ENCODE data around the gene WASL.
"Not testable (repeated sequence)": the region's sequence is repeated elsewhere in the genome, so short reads cannot be mapped to it uniquely, and the experiment has no call there.

WASL gene

DNA sequence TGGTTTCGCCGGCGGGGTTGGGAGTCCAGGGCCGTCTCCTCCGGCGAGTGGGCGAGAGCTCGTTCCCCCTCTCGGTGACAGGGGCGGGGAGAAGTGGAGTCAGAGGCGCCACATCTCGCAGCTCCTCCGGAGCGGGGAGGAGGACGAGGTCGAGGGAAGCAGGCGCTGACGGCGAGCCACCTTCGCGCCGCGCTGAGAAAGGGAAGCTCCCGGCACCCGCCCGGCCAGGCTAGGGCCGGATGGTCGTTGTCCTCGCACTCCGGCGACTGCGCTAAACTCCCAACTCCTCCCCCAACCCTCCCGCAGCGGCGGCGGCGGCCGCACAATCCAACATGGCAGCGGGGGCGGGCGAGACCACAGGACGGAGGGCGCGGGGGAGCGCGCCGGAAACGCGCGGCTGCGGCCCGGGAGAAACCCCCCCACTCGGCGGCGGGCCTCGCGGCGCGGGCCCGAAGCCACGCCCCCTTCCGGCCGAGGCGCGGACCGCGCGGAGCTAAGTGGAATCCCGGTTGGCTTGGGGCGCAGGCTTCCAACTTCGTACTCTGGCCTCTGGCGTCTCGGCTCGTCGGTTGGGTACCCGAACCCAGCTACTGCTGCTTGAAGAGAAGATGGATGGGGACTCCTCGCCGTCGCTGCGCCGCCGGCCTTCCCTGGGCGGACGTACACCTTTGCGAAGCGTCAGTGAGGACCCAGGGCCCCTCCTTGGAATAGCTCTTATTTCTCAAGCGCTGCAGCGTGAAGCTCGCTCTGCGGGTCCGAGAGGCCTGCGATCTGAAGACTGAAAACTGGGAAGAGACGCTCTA, at the start of gene WASL:
Gene WASL, minus strand, starts transcription at position 270 of the 803 bp plus-strand sequence. Its CDS starts 269 bp downstream, at position 1.
- peak; percentile 60 to 73 for DNase-seq (ENCODE audit: low read depth in 2 of 2, low spot score in 1 of 2)

- no peak for DNase-seq (ENCODE audit: low read depth in 2 of 2, low spot score in 1 of 2)
Observed at GRCh38 chr7:123797673-123798531, 49.1 kb upstream of the WASL start.

- no peak for DNase-seq (ENCODE audit: low read depth in 2 of 2, low spot score in 1 of 2)
Observed at GRCh38 chr7:123796568-123796967, 47.8 kb upstream of the WASL start.

DNA sequence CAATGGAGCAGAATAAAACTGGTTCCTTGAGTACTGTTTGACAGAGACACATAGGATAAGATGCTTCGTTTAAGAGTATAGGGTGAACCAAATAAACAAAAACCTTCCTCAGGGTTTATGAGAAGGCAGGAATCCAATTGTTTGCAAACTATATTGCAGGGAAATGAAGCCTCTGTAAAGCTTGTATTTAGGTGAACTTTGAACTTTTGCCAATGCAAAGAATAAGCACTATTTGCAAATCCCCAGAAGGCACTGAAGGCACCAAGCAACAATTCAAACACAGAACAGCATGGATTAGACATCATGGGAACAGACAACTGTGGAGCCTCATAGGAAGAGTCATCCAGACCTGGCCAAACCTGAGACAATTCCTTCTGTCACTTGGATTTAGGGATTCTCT, 47.1 kb upstream of the WASL start:
- DNase-seq (ENCODE audit: low read depth in 2 of 2, low spot score in 1 of 2) = no peak

DNA sequence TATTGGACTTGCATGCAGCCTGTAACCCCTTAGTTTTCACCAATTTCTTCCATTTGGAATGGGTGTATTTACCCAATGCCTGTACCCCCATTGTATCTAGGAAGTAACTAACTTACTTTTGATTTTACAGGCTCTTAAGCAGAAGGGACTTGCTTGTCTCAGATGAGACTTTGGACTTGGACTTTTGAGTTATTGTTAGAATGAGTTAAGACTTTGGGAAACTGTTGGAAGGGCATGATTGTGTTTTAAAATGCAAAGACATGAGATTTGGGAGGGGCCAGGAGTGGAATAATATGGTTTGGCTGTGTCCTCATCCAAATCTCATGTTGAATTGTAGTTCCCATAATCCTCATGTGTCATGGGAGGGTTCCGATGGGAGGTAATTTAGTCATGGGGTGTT, 46.3 kb upstream of the WASL start:
- not testable (repeated sequence) for DNase-seq (ENCODE audit: low read depth in 2 of 2, low spot score in 1 of 2)

DNA sequence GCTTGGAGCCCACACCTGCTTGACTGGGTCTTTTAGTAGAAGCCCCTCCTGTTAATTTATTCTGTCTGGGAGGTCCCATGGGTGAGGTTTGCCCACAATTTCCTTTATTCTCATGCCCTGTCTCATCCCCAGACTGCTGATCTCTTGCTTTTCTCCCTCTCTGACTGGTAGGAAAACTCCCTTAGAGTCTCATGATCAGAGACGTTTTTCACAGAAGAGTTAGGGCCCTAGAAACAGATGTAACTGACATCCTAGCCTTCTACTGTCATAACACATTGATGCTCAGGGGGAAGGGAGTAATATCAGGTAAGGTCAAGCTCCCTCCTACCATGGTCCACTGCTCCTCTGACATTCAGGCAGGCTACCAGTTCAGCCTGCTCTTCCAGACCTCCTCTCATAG, 43.7 kb upstream of the WASL start:
- DNase-seq (ENCODE audit: low read depth in 2 of 2, low spot score in 1 of 2) = no peak

DNA sequence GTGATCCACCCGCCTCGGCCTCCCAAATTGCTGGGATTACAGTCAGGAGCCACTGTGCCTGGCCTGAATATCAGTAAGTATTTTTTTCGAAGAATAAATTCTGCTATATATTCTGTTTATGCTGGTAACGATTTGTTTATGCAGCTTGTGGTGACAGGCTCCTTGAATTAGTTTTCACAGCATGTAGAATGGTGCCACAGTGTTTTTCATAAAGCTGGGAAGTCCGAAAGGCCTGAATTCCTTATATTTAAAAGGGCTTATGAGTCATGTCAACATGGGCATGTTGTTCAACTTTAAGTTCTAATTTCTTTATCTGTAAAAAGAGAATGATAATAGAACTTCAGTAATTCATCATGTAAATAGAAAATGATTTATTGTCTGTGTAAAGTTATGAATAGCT, 42.2 kb upstream of the WASL start:
- DNase-seq (ENCODE audit: low read depth in 2 of 2, low spot score in 1 of 2) = no peak

DNA sequence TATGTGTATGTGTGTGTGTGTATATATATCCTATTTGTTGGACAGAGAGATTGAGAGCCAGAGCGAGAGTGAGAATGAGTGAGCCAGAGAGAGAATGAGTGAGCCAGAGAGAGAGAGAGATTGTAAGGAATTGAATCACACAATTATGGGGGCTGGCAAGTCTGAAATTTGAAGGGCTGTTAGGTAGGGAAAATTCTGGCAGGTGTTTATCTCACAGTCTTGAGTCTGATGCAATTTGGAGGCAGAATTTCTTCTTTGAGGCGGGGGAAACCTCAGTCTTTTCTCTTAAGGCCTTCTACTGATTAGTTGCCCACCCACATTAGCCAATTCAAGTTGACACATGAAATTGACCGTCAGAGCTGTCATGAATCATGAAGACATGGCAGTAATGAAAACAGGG, 41.0 kb upstream of the WASL start:
- no peak for DNase-seq (ENCODE audit: low read depth in 2 of 2, low spot score in 1 of 2)

DNA sequence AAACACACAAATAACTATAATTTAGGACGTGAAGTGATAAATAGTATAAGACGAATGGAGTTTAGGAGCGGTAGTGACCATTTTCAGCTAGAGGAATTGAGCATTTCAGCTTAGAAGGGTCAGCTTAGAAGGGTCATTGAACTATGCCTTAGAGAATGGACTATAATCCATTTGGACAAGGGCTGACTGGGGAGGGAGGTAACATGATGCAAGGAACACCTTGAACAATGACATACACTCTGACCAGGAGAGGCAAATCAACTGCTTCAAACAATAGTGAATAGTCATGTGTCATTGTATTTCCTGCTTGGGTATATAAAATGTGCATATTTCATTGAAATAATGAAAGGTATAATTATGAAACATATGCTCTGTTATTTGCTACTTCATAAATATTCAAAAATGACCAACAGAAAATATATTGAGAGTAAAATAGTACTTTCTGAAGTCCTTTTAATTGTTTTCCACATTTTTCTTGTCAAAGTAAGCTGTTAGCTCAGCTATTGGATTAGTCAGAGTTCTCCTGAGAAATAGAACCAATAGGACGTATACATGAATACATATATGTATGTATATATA, 40.5 kb upstream of the WASL start:
- no peak for DNase-seq (ENCODE audit: low read depth in 2 of 2, low spot score in 1 of 2)

DNA sequence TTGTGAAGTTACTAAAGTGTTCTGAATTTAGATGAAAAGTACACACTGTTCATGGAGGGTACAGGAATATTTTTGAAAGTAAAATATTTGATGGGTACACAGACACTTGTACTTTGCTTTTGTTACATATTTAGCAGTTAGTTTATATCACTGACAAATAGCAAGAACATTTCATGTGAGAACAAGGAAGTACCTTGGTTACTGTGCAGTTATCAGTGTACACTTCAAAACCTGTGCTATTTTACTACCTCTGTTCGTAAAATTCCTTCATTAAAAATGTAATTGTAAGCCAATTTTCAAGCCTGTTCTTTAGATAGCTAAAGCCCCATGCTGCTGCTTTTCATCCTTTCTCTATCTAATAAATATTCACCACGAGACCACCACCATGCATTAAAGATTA, 39.8 kb upstream of the WASL start:
- no peak for DNase-seq (ENCODE audit: low read depth in 2 of 2, low spot score in 1 of 2)

GRCh38 chr7:123787220-123788007, 38.6 kb upstream of the WASL start:
- no peak for DNase-seq (ENCODE audit: low read depth in 2 of 2, low spot score in 1 of 2)

GRCh38 chr7:123784263-123784662, 35.5 kb upstream of the WASL start:
- no peak for DNase-seq (ENCODE audit: low read depth in 2 of 2, low spot score in 1 of 2)

- DNase-seq (ENCODE audit: low read depth in 2 of 2, low spot score in 1 of 2) = no peak
Observed at GRCh38 chr7:123783820-123784219, 35.0 kb upstream of the WASL start.

GRCh38 chr7:123782071-123782798, 33.4 kb upstream of the WASL start:
- no peak for DNase-seq (ENCODE audit: low read depth in 2 of 2, low spot score in 1 of 2)

DNA sequence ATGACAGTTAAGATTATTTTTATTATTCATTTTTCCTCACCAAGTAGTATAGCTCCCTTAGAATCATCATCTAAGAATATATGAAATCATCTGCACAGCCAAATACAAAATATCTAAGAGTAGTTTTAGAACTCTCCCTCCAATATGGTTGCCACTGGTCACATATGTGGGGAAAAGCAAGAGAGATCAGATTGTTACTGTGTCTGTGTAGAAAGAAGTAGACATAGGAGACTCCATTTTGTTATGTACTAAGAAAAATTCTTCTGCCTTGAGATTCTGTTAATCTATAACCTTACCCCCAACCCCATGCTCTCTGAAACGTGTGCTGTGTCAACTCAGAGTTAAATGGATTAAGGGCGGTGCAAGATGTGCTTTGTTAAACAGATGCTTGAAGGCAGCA, 31.7 kb upstream of the WASL start:
- DNase-seq (ENCODE audit: low read depth in 2 of 2, low spot score in 1 of 2) = not testable (repeated sequence)

GRCh38 chr7:123774496-123774895, 25.7 kb upstream of the WASL start:
- no peak for DNase-seq (ENCODE audit: low read depth in 2 of 2, low spot score in 1 of 2)

DNA sequence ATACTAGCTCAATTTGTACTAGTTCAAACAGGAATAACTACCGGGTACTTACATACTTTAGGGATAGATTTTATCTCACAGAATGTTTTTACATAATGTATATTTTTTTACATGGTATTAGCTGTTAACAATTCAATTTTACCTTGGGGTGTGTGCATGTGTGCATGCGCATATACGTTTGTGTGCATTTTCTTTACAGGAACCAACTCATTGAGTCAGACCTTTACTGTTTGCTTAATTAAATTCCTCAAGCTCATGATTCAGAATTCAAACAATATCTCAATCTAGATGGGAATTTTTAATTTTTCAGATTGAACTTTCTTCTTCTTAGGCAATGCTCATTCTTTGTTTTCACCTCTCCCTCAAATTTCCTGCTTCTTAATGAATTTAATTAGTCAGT, 24.7 kb upstream of the WASL start:
- no peak for DNase-seq (ENCODE audit: low read depth in 2 of 2, low spot score in 1 of 2)

DNA sequence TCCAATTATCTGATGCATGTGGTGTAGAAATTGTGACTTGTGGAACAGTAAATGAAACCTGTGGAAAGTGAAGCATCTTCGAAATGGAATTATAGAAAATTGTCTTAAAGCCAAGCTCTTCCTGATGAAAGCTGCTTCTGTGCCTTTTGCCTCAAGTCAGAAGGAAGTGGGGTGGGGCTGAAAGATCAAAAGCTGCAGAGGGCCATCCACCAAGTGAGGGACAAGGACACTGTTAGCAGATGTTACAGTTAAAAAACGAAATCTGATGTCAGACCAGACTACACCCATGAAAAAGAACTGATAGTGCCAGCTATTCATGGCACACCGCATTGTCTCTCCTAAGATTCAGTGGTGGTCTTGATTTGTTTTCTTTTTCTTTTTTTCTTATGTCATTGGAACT, 23.8 kb upstream of the WASL start:
- no peak for DNase-seq (ENCODE audit: low read depth in 2 of 2, low spot score in 1 of 2)

DNA sequence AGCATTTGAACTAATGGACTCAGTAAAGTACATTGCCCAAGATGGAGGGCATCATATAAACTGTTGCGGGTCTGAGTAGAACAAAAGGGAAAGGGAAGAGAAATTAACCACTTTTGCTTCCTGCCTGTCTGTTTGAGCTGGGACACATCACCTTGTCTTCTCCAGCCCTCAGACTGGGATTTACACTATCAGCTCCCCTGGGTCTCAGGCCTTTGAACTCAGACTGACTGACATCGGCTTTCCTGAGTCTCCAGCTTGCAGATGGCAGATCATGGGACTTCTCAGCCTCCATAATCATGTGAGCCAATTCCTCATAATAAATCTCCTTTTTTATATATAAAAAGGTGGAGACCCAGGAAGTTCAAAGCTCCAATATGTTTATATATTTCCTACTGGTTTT, 23.0 kb upstream of the WASL start:
- no peak for DNase-seq (ENCODE audit: low read depth in 2 of 2, low spot score in 1 of 2)

DNA sequence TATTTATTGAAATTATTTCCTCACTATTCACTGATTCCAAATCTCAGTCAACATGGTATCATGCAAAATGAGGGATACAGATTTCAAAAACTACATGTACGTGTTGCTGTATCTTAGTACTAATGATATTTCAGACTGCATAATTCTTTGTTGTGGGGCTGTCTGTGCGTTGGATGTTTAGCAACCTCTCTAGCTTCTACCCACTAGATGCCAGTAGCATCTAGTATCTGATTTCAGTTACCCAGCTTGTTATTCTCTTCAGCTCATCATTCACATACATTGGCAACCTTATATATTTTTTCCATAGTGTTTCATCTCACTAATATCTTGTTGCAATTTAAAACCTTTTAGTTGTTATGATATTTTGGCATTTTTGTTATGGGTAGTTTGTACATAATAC, 22.5 kb upstream of the WASL start:
- DNase-seq (ENCODE audit: low read depth in 2 of 2, low spot score in 1 of 2) = no peak

DNA sequence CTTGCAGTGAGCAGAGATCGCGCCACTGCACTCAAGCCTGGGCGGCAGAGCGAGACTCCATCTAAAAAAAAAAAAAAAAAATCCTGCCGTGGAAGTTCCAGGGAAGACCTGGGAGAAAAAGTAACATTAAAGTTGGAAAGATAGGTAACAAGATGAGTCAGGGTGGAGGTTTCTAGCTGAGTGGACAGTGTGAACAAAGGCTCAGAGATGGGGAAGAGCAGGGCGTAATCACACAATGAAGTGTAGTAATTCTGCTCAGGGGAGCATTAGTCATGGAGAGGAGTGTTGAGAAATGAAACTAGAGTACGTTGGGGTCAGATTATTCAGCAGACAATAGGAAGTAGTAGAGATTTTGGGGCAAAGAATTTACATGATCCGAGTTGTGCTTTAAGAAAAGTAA, 21.6 kb upstream of the WASL start:
- DNase-seq (ENCODE audit: low read depth in 2 of 2, low spot score in 1 of 2) = no peak
